BE2C (cell line): ENCODE data around the gene KCTD5.

Experiments used
- DNase-seq: peaks from one replicate; pipeline ENCODE4 v3.0.0-alpha.2; 2020
- H3K27me3 ChIP-seq: fragments of 250-450 bp; sonication (Bioruptor Pico); 2 replicates; pipeline ENCODE4 v1.5.1; 2020; ENCODE audit warnings: mild to moderate bottlenecking
- H3K36me3 ChIP-seq: fragments of 250-450 bp; sonication (Bioruptor Pico); 2 replicates; pipeline ENCODE4 v1.5.1; 2020; ENCODE audit warnings: mild to moderate bottlenecking
- H3K4me1 ChIP-seq: fragments of 250-450 bp; sonication (Bioruptor Pico); 2 replicates; pipeline ENCODE4 v1.5.1; 2020
- H3K4me3 ChIP-seq: 2 replicates; pipeline ENCODE4 v1.5.1; 2011; ENCODE audit warnings: low read depth, low read length
- H3K9me3 ChIP-seq: fragments of 250-450 bp; sonication (Bioruptor Pico); 2 replicates; pipeline ENCODE4 v1.5.1; 2020
- CTCF ChIP-seq: IDR thresholded peaks from 2 replicates; pipeline ENCODE4 v1.5.1; 2012; ENCODE audit warnings: mild to moderate bottlenecking, low read depth, low read length

KCTD5 gene

GRCh38 chr16:2756288-2757015, 74.1 kb downstream of the KCTD5 start:
- Histone ChIP-seq H3K27me3 (no peaks in the 10 kb centered on the region), H3K4me3 (no peak overlapping the region), H3K4me1 (no peaks in the 10 kb centered on the region), H3K36me3 (peaks cover 80% of the 10 kb centered on the region), H3K9me3 (no peaks in the 10 kb centered on the region)
- TF ChIP-seq CTCF: no peak
- no peak for DNase-seq

GRCh38 chr16:2757344-2757743, 75.0 kb downstream of the KCTD5 start:
- Histone ChIP-seq H3K27me3 (no peaks in the 10 kb centered on the region), H3K4me3 (no peak overlapping the region), H3K4me1 (no peaks in the 10 kb centered on the region), H3K9me3 (no peaks in the 10 kb centered on the region), H3K36me3 (peaks cover 89% of the 10 kb centered on the region)
- DNase-seq: no peak
- TF ChIP-seq CTCF: no peak
